ENCODE data around the gene GMPR2.

- no peak for TF ChIP-seq CTCF (IDR thresholded peaks at IDR 0.05)
- no peak for TF ChIP-seq POLR2A (IDR thresholded peaks at IDR 0.05)
These were observed 41.4 kb downstream of the GMPR2 start for GRCh38 chr14:24274101-24274543.

All from testis (tissue), 2 donors.